GM23338 (cell line): ENCODE measurements around the gene KRTAP13-1.

Experiments used
- CTCF ChIP-seq, 2 experiments: fragments of 200-600 bp in 1 of 2; sonication (generic) in 1 of 2; conservative IDR thresholded peaks; 2 replicates each; pipeline versions ENCODE4 v1.5.1 to v1.6.1; 2016 to 2017; ENCODE audit warnings: antibody characterized with exemption in 2 of 2, low read depth in 2 of 2, mild to moderate bottlenecking in 2 of 2, moderate library complexity in 1 of 2
- EZH2phosphoT487 ChIP-seq: fragments of 200-600 bp; sonication (generic); IDR thresholded peaks from one replicate; pipeline ENCODE4 v1.8.1; 2018; ENCODE audit warnings: antibody characterized with exemption; ENCODE audit not compliant: unreplicated experiment

DNA sequence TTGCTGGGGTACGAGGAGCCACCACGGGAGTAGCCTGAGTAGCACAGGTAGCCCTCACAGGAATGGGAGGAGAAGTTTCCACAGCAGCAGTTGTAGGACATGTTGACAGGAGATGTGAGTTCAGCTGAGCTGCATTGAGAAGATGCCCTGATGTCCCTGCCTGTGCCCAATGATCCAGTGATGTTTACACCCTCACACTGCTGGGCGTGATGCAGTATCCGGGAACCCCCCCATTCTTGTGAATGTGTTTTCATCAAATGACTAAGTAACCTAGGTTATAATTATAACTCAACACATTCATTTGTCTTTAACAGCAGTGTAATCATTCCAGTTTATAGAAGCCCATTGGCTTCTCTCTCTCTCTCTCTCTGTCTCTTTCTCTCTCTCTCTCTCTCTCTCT, 47.3 kb upstream of the KRTAP13-1 start, which contains the start of gene KRTAP23-1:
- TF ChIP-seq EZH2phosphoT487 (no peak), CTCF (conservative IDR thresholded peaks at IDR 0.05; ENCODE audit: low read depth in 2 of 2) (no peak)
